Astrocyte (in vitro differentiated cells and primary cell): ENCODE measurements around the gene NCR1. TPM values are rescaled to one million over a fixed set of nuclear protein-coding genes. Genes with fewer than 3 reads are reported as not detected.

Experiments
- DNase-seq: peaks from one replicate; pipeline ENCODE4 v3.0.0-alpha.2; 2010; ENCODE audit warnings: low read depth
- FAIRE-seq: peaks from 2 replicates; lab custom pipeline; 2011; peaks lifted over from hg19 to GRCh38; lab: Jason Lieb, UNC
- H2AFZ ChIP-seq: 2 replicates; pipeline ENCODE4 v1.6.0; 2012; ENCODE audit warnings: low read depth, low read length, inconsistent platforms
- H3K27ac ChIP-seq: 2 replicates; pipeline ENCODE4 v1.5.1; 2011; ENCODE audit warnings: low read depth, low read length, inconsistent platforms
- H3K27me3 ChIP-seq: 2 replicates; pipeline ENCODE4 v1.6.0; 2011; ENCODE audit warnings: low read length, inconsistent platforms; ENCODE audit not compliant: insufficient read depth
- H3K36me3 ChIP-seq: 2 replicates; pipeline ENCODE4 v1.5.1; 2011; ENCODE audit warnings: low read length, inconsistent platforms; ENCODE audit not compliant: insufficient read depth
- H3K4me1 ChIP-seq: 2 replicates; pipeline ENCODE4 v1.5.1; 2011; ENCODE audit warnings: low read length, inconsistent platforms; ENCODE audit not compliant: insufficient read depth
- H3K4me2 ChIP-seq: 2 replicates; pipeline ENCODE4 v1.6.0; 2012; ENCODE audit warnings: low read length, inconsistent platforms
- H3K4me3 ChIP-seq: 2 replicates; pipeline ENCODE4 v1.5.1; 2011; ENCODE audit warnings: low read depth, mild to moderate bottlenecking, low read length, inconsistent platforms; ENCODE audit not compliant: insufficient read depth
- H3K79me2 ChIP-seq: 2 replicates; pipeline ENCODE4 v1.6.0; 2012; ENCODE audit warnings: mild to moderate bottlenecking, low read length, inconsistent platforms; ENCODE audit not compliant: insufficient read depth
- H3K9ac ChIP-seq: 2 replicates; pipeline ENCODE4 v1.6.0; 2012; ENCODE audit warnings: mild to moderate bottlenecking, low read length, inconsistent platforms
- H3K9me3 ChIP-seq: 2 replicates; pipeline ENCODE4 v1.5.1; 2012; ENCODE audit warnings: low read depth, mild to moderate bottlenecking, low read length, inconsistent platforms; ENCODE audit not compliant: insufficient read depth
- H4K20me1 ChIP-seq: 2 replicates; pipeline ENCODE4 v1.6.0; 2012; ENCODE audit warnings: low read length, inconsistent platforms; ENCODE audit not compliant: insufficient read depth
- H3K27ac Mint-ChIP-seq: one replicate; pipeline ENCODE4 v1.8.0; 2021; ENCODE audit warnings: mild to moderate bottlenecking, mixed read lengths; ENCODE audit not compliant: unreplicated experiment
- H3K27me3 Mint-ChIP-seq: one replicate; pipeline ENCODE4 v1.8.0; 2021; ENCODE audit warnings: low read depth, mixed read lengths; ENCODE audit not compliant: unreplicated experiment
- H3K36me3 Mint-ChIP-seq: one replicate; pipeline ENCODE4 v1.8.0; 2021; ENCODE audit warnings: low read depth, mixed read lengths; ENCODE audit not compliant: unreplicated experiment
- H3K4me1 Mint-ChIP-seq: one replicate; pipeline ENCODE4 v1.8.0; 2021; ENCODE audit warnings: low read depth, mixed read lengths; ENCODE audit not compliant: unreplicated experiment
- H3K4me3 Mint-ChIP-seq: one replicate; pipeline ENCODE4 v1.8.0; 2021; ENCODE audit warnings: mild to moderate bottlenecking, moderate library complexity, mixed read lengths; ENCODE audit not compliant: unreplicated experiment
- H3K9me3 Mint-ChIP-seq: one replicate; pipeline ENCODE4 v1.8.0; 2021; ENCODE audit warnings: mild to moderate bottlenecking, mixed read lengths; ENCODE audit not compliant: unreplicated experiment
- EZH2 ChIP-seq: IDR thresholded peaks from 2 replicates; pipeline ENCODE4 v1.6.1; 2012; ENCODE audit warnings: mild to moderate bottlenecking, low read length, inconsistent platforms; ENCODE audit not compliant: insufficient read depth
- total RNA-seq: library from RNA; stranded (reverse); gene quantifications from 2 replicates; pipeline ENCODE4 v1.2.1, GENCODE V29; 2021
- TF ChIP-seq, protein P1 (sequence below): IDR thresholded peaks from 2 replicates; pipeline ENCODE4 v1.5.1; 2011; ENCODE audit warnings: low read depth, mild to moderate bottlenecking, inconsistent platforms, low read length, moderate library complexity; ENCODE audit not compliant: insufficient read depth

The NCR1 gene
- total RNA-seq, 1 donor from 2014 or later = not detected

GRCh38 chr19:54871696-54872095 is 34.3 kb upstream of the NCR1 start:
- H3K27me3 ChIP-seq = no peaks in the 10 kb centered on the region
- H3K36me3 ChIP-seq = no peaks in the 10 kb centered on the region
- TF ChIP-seq, protein P1, sequence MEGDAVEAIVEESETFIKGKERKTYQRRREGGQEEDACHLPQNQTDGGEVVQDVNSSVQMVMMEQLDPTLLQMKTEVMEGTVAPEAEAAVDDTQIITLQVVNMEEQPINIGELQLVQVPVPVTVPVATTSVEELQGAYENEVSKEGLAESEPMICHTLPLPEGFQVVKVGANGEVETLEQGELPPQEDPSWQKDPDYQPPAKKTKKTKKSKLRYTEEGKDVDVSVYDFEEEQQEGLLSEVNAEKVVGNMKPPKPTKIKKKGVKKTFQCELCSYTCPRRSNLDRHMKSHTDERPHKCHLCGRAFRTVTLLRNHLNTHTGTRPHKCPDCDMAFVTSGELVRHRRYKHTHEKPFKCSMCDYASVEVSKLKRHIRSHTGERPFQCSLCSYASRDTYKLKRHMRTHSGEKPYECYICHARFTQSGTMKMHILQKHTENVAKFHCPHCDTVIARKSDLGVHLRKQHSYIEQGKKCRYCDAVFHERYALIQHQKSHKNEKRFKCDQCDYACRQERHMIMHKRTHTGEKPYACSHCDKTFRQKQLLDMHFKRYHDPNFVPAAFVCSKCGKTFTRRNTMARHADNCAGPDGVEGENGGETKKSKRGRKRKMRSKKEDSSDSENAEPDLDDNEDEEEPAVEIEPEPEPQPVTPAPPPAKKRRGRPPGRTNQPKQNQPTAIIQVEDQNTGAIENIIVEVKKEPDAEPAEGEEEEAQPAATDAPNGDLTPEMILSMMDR = no peak
- no peak for TF ChIP-seq EZH2
- no peak for DNase-seq
- Mint-ChIP-seq H3K4me3 (no peak overlapping the region), H3K4me1 (no peaks in the 10 kb centered on the region), H3K27me3 (no peaks in the 10 kb centered on the region), H3K27ac (no peak overlapping the region), H3K36me3 (no peaks in the 10 kb centered on the region), H3K9me3 (peaks cover 8% of the 10 kb centered on the region)
- no peak overlapping the region for H3K4me2 ChIP-seq
- H2AFZ ChIP-seq = no peak overlapping the region
- no peaks in the 10 kb centered on the region for H3K79me2 ChIP-seq
- no peak for FAIRE-seq
- H3K9ac ChIP-seq = no peak overlapping the region
- H3K9me3 ChIP-seq = no peaks in the 10 kb centered on the region
- no peaks in the 10 kb centered on the region for H4K20me1 ChIP-seq
- no peak overlapping the region for H3K4me3 ChIP-seq
- H3K27ac ChIP-seq = no peak overlapping the region
- H3K4me1 ChIP-seq = no peaks in the 10 kb centered on the region

DNA sequence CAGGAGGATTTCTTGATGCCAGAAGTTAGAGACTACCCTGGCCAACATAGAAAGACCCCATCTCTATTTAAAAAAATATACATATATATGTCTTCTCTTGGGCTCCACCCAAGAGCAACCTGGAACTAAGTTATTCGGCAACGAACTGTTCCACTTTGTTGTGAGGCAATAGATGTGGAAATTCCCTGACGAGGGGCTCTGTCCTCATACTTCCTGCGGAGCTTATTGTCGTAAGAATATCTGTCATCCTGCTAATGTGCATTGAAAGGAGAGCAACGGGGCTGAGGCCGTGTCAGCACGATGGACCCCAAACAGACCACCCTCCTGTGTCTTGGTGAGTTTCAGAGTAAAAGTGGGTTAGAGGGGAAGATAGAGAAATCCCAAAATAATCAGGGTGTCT is 32.0 kb upstream of the NCR1 start, which contains the start of gene FCAR:
TSS of gene FCAR (plus strand) at position 246 of the 400 bp plus-strand sequence. CDS start at position 301, 55 bp downstream.
- Mint-ChIP-seq H3K4me1 (no peaks in the 10 kb centered on the region), H3K4me3 (no peak within 1 kb of the TSS), H3K27ac (no peak within 1 kb of the TSS), H3K9me3 (peaks cover 5% of the 10 kb centered on the region), H3K36me3 (no peaks in the 10 kb centered on the region), H3K27me3 (no peaks in the 10 kb centered on the region)
- no peak within 1 kb of the TSS for H3K27ac ChIP-seq
- no peak for DNase-seq
- no peaks in the 10 kb centered on the region for H3K27me3 ChIP-seq
- no peak within 1 kb of the TSS for H3K4me2 ChIP-seq
- H3K4me1 ChIP-seq = no peaks in the 10 kb centered on the region
- no peak within 1 kb of the TSS for H2AFZ ChIP-seq
- no peaks in the 10 kb centered on the region for H3K36me3 ChIP-seq
- H3K9me3 ChIP-seq = no peaks in the 10 kb centered on the region
- H4K20me1 ChIP-seq = no peaks in the 10 kb centered on the region
- H3K9ac ChIP-seq = no peak within 1 kb of the TSS
- TF ChIP-seq, protein P1 = no peak
- TF ChIP-seq EZH2 = no peak
- no peak for FAIRE-seq
- H3K79me2 ChIP-seq = no peaks in the 10 kb centered on the region
- no peak within 1 kb of the TSS for H3K4me3 ChIP-seq

DNA sequence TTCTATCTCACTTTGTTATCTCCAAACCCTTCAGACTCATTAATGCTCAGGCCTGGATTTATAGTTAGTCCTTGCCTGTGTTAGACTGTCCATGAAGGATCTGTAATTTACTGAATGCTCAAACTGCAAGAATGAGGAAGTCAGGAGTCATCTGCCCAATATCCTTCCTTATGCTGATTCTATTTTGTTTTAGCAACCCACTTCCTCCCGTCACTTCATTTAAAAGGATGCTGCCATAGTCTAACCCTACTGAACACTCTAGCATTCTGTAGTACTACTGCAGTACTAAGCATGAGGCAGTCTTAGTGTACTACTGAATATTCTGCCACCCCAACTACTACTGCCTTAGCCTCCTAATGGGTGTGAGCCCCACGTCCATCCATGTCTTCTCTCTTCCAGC is 30.4 kb upstream of the NCR1 start:
- no peak overlapping the region for H2AFZ ChIP-seq
- peaks cover 3% of the 10 kb centered on the region for H3K9me3 Mint-ChIP-seq
- no peak for TF ChIP-seq EZH2
- TF ChIP-seq, protein P1 = no peak

More for the DNA sequence above, 30.4 kb upstream of the NCR1 start:
- Histone ChIP-seq H3K4me3 (no peak overlapping the region), H3K27me3 (no peaks in the 10 kb centered on the region), H4K20me1 (no peaks in the 10 kb centered on the region), H3K4me1 (no peaks in the 10 kb centered on the region), H3K36me3 (no peaks in the 10 kb centered on the region), H3K79me2 (no peaks in the 10 kb centered on the region), H3K4me2 (no peak overlapping the region), H3K9ac (no peak overlapping the region), H3K27ac (no peak overlapping the region), H3K9me3 (no peaks in the 10 kb centered on the region)
- Mint-ChIP-seq H3K27ac (no peak overlapping the region), H3K4me3 (no peak overlapping the region), H3K4me1 (no peaks in the 10 kb centered on the region), H3K27me3 (peaks cover 3% of the 10 kb centered on the region), H3K36me3 (no peaks in the 10 kb centered on the region)
- FAIRE-seq (no peak), DNase-seq (no peak)
